ENCODE results near the gene STRIP1.

The STRIP1 gene

DNA sequence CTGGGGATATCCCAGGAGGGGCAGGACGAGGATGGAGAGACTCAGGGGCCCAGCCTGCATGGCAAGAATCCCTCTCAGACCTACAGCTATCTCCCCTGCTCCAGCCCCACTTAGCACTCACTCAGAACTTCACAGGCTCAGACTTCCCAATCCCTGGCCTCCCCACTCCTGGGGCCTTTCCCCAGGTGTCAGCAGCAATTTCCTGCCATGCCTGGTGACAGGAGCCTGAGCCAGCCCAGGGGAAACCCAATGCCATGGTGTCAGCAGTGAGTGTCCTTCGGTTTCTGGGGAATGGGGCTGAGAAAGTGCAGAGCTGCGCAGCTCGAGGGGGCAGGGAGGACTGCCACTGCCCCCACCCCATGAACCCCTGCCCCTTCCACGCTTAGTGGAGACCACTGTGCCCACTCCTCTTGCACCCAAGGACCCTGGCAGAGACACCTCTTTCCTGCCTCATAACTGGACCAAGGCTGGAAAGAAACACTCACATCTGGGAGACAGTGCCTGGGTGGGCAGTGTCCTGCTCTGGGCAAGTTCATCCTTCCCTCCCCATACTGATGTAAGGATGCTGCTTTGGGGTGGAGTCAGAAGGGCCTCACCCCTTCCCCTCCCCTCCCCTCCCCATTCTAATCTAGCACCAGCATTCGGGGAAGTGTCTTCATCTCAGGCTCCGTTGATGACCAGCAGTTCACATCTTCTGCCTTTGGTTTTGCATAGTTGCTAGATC, 60.7 kb downstream of the STRIP1 start:
- Histone ChIP-seq H3K4me3 (no peak overlapping the region), H3K9ac (ENCODE audit: insufficient read length) (no peak overlapping the region), H3K9me3 (ENCODE audit: low read depth, low read length) (no peaks in the 10 kb centered on the region), H3K36me3 (ENCODE audit: insufficient read depth, low read length) (no peaks in the 10 kb centered on the region), H3K27ac (no peak overlapping the region)
- no peak for DNase-seq (ENCODE audit: low read depth, low spot score)
- TF ChIP-seq FOXP2 (optimal IDR thresholded peaks at IDR 0.05; ENCODE audit: control extremely low read depth, extremely low read length, insufficient read depth), result no peak
- no peak for TF ChIP-seq EZH2 (IDR thresholded peaks at IDR 0.05)
- no peak for TF ChIP-seq POLR2AphosphoS5 (IDR thresholded peaks at IDR 0.05; ENCODE audit: borderline replicate concordance, low read depth, low read length)

DNA sequence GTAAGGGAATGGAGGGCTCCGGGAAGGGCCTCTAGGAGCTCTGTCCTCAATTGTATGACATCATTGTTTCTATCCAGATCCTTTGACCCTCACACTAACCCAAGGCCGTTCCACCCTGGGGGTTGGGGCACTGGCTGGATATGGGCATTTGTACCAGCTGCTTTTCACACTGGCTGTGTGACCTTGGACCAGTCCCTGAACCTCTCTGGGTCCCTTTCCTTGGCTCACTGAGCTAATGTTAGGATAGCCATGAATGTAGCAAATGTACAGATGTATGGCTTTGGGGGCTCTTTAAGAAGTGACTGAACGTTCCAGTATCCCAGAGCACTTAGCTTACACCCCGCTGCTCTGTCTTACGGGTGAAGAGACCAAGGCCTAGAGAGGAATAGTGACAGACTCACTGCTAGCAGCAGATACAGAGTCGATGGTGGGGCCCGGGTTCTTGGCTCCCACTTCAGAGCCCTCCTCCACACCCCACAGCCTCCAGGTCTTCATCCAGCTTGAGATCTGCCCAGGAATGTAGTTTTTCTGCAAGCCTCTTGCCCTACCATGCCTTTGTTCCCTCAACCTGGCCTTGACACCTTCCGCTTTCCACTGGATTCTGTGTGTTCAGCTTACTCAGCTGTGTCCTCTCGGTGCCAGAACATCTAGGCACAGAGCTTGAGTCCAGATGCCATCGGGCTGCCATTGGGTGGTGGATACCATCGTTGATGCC, 63.2 kb downstream of the STRIP1 start:
- TF ChIP-seq POLR2AphosphoS5 (IDR thresholded peaks at IDR 0.05; ENCODE audit: borderline replicate concordance, low read depth, low read length) (no peak), FOXP2 (optimal IDR thresholded peaks at IDR 0.05; ENCODE audit: control extremely low read depth, extremely low read length, insufficient read depth) (no peak), EZH2 (IDR thresholded peaks at IDR 0.05) (no peak)
- no peak for DNase-seq (ENCODE audit: low read depth, low spot score)
- H3K9me3 ChIP-seq (ENCODE audit: low read depth, low read length), result no peaks in the 10 kb centered on the region
- H3K36me3 ChIP-seq (ENCODE audit: insufficient read depth, low read length), result no peaks in the 10 kb centered on the region
- no peak overlapping the region for H3K27ac ChIP-seq
- no peak overlapping the region for H3K4me3 ChIP-seq
- H3K9ac ChIP-seq (ENCODE audit: insufficient read length), result no peak overlapping the region

DNA sequence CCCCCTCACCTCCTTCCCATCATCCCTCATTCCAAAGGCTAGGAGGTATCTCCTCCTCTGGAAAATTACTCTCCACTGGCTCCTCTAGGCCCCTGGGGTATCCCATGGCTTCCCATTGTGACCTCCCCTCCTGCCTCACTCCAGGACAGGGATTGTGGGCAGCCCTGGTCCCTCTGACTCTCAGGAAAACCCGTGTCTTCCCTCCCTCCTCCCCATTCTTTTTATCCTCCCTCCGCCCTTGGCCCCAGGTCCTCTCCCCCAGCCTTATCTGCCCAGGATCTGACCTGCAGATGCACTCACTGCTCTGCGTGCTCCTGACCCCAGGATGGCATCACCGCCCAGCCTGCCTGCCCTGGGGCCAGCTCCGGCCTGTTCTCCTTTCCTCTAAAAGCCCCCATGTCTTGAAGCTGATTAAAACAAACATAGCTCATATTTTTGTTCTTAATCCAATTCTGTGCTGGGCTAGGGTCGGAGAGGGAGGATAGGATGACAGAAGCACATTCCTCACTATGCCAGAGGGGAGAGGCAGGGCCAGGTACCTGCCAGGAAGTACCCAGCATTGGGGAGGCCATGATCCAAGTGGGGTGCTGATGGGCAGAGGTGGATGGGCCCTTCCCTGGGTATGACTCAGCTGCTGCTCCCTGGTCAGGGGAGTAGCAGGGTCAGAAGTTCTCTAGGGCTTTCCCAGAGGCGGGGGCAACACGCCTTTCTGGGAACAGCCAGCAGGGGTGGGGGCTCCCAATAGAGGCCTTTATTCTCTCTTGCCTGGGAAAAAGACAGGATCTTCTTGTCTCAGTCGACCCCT, 64.0 kb downstream of the STRIP1 start:
- H3K4me3 ChIP-seq, result no peak overlapping the region
- H3K27ac ChIP-seq, result no peak overlapping the region
- H3K9me3 ChIP-seq (ENCODE audit: low read depth, low read length), result no peaks in the 10 kb centered on the region
- H3K36me3 ChIP-seq (ENCODE audit: insufficient read depth, low read length), result no peaks in the 10 kb centered on the region
- H3K9ac ChIP-seq (ENCODE audit: insufficient read length), result no peak overlapping the region
- TF ChIP-seq EZH2 (IDR thresholded peaks at IDR 0.05), result no peak
- TF ChIP-seq POLR2AphosphoS5 (IDR thresholded peaks at IDR 0.05; ENCODE audit: borderline replicate concordance, low read depth, low read length), result no peak
- TF ChIP-seq FOXP2 (optimal IDR thresholded peaks at IDR 0.05; ENCODE audit: control extremely low read depth, extremely low read length, insufficient read depth), result no peak
- no peak for DNase-seq (ENCODE audit: low read depth, low spot score)

DNA sequence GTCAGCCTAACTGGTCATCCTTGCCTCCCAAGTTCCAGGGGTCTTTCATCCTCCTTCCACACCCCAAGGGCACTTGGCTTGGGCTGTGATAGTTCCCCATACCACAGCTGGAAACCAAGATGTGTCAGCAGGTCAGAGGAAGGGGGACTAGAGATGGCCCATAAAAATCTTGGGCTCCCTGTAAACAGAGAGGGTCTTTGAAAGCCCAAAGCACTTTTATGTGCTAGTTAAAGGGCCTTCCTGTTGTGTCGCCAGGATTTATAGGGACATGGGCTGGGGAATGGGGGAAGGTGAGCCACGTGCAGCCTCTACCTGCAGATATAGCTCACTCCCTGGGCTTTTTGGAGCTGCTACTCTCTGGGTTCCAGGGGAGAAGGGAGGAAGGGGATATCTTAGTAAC, 65.9 kb downstream of the STRIP1 start:
- Histone ChIP-seq H3K27ac (no peak overlapping the region), H3K4me3 (no peak overlapping the region), H3K9ac (ENCODE audit: insufficient read length) (no peak overlapping the region), H3K9me3 (ENCODE audit: low read depth, low read length) (no peaks in the 10 kb centered on the region), H3K36me3 (ENCODE audit: insufficient read depth, low read length) (no peaks in the 10 kb centered on the region)
- no peak for DNase-seq (ENCODE audit: low read depth, low spot score)
- TF ChIP-seq POLR2AphosphoS5 (IDR thresholded peaks at IDR 0.05; ENCODE audit: borderline replicate concordance, low read depth, low read length) (no peak), FOXP2 (optimal IDR thresholded peaks at IDR 0.05; ENCODE audit: control extremely low read depth, extremely low read length, insufficient read depth) (no peak), EZH2 (IDR thresholded peaks at IDR 0.05) (no peak)

DNA sequence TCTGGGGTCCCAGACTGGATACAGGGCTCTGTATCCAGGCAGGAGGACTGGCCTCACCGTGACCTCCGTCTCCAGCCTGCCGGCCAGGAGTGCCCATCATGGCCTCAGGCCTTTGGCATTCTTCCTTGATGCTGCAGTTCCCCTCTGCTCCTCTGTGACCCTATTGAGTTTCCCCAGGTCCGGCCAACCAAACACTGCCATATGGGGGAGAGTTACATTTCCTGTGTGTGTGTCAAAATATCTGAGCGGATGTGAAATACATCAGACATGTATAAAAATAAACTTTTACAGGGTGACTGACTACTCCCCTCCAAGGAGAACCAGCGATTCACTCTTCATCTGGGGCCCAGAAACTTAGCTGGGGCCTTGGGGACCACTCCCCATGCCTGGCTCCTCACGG, 67.7 kb downstream of the STRIP1 start:
- Histone ChIP-seq H3K4me3 (no peak overlapping the region), H3K27ac (no peak overlapping the region), H3K9ac (ENCODE audit: insufficient read length) (no peak overlapping the region), H3K9me3 (ENCODE audit: low read depth, low read length) (no peaks in the 10 kb centered on the region), H3K36me3 (ENCODE audit: insufficient read depth, low read length) (no peaks in the 10 kb centered on the region)
- TF ChIP-seq POLR2AphosphoS5 (IDR thresholded peaks at IDR 0.05; ENCODE audit: borderline replicate concordance, low read depth, low read length) (no peak), FOXP2 (optimal IDR thresholded peaks at IDR 0.05; ENCODE audit: control extremely low read depth, extremely low read length, insufficient read depth) (no peak), EZH2 (IDR thresholded peaks at IDR 0.05) (no peak)
- DNase-seq (ENCODE audit: low read depth, low spot score), result no peak
